DOHH2 (cell line): ENCODE measurements around the gene CYP2S1.

ENCODE experiments used
- H3F3A ChIP-seq: fragments of 200-600 bp; sonication (generic), shearing (Covaris generic); 2 replicates; pipeline ENCODE4 v1.6.0; 2016; ENCODE audit warnings: antibody characterized with exemption, mild to moderate bottlenecking; ENCODE audit not compliant: control insufficient read depth, insufficient read depth
- H3K27ac ChIP-seq: fragments of 200-600 bp; sonication (generic); 2 replicates; pipeline ENCODE4 v1.5.1; 2014; ENCODE audit warnings: low read depth, mild to moderate bottlenecking, low read length, moderate library complexity
- H3K27me3 ChIP-seq: fragments of 200-600 bp; sonication (generic); 2 replicates; pipeline ENCODE4 v1.6.1; 2014; ENCODE audit warnings: mild to moderate bottlenecking, low read length, mixed read lengths; ENCODE audit not compliant: control insufficient read depth
- H3K36me3 ChIP-seq: fragments of 200-600 bp; sonication (generic); 2 replicates; pipeline ENCODE4 v1.6.1; 2014; ENCODE audit warnings: mild to moderate bottlenecking, low read length, moderate library complexity, mixed read lengths; ENCODE audit not compliant: control insufficient read depth
- H3K4me1 ChIP-seq: fragments of 200-600 bp; sonication (generic); 2 replicates; pipeline ENCODE4 v1.6.1; 2014; ENCODE audit warnings: mild to moderate bottlenecking, low read length, mixed read lengths; ENCODE audit not compliant: control insufficient read depth
- H3K4me2 ChIP-seq: fragments of 200-600 bp; sonication (generic); 2 replicates; pipeline ENCODE4 v1.6.0; 2014; ENCODE audit warnings: mild to moderate bottlenecking, low read length, moderate library complexity
- H3K4me3 ChIP-seq: fragments of 200-600 bp; sonication (generic); 2 replicates; pipeline ENCODE4 v1.5.1; 2014; ENCODE audit warnings: mild to moderate bottlenecking, low read length, mixed read lengths
- H3K79me2 ChIP-seq: fragments of 200-600 bp; sonication (generic); 2 replicates; pipeline ENCODE4 v1.6.1; 2014; ENCODE audit warnings: mild to moderate bottlenecking, low read length, mixed read lengths; ENCODE audit not compliant: control insufficient read depth
- H3K9me2 ChIP-seq: fragments of 200-600 bp; sonication (generic); replicated peaks from 2 replicates; pipeline ENCODE4 v1.6.1; 2014; ENCODE audit warnings: mild to moderate bottlenecking, low read length, mixed read lengths; ENCODE audit not compliant: control insufficient read depth
- H3K9me3 ChIP-seq: fragments of 200-600 bp; sonication (generic); 2 replicates; pipeline ENCODE4 v1.6.1; 2014; ENCODE audit warnings: antibody characterized with exemption, low read length, mixed read lengths; ENCODE audit not compliant: control insufficient read depth, insufficient read depth
- H4K20me1 ChIP-seq: fragments of 200-600 bp; sonication (generic); 2 replicates; pipeline ENCODE4 v1.6.0; 2014; ENCODE audit warnings: low read depth, mild to moderate bottlenecking, antibody characterized with exemption, low read length, moderate library complexity; ENCODE audit not compliant: control insufficient read depth, insufficient read depth
- EZH2phosphoT487 ChIP-seq: fragments of 200-600 bp; sonication (generic); IDR thresholded peaks from 2 replicates; pipeline ENCODE4 v1.6.1; 2017; ENCODE audit warnings: borderline replicate concordance, mild to moderate bottlenecking, antibody characterized with exemption, low read length, moderate library complexity, mixed read lengths
- TF ChIP-seq, protein P1 (sequence below): fragments of 200-600 bp; sonication (generic); IDR thresholded peaks from one replicate; pipeline ENCODE4 v1.5.1; 2014; ENCODE audit warnings: antibody characterized with exemption, mild to moderate bottlenecking, low read depth, low read length; ENCODE audit not compliant: poor library complexity, severe bottlenecking

Gene CYP2S1

DNA sequence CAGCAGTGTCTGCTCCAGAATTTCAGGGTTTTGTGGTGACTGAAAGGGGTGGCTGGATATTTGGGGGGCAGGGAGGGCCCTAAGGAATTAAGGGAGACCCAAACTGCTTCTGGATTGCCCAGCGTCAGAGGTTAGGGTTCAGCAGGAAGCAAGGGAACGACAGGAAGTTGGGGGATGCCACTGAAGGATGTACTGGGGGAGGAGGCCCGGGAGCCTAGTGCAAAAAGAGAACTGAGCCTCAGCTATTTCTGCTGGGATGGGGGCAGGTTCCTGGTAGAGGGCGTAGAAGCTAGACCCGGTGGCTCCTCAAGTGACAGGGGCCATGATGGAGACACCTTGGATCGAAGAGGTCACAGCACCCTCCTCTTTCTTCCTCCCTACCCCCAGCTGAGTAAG is 1.1 kb downstream of the CYP2S1 start:
- H3K79me2 ChIP-seq = no peaks in the 10 kb centered on the region

DNA sequence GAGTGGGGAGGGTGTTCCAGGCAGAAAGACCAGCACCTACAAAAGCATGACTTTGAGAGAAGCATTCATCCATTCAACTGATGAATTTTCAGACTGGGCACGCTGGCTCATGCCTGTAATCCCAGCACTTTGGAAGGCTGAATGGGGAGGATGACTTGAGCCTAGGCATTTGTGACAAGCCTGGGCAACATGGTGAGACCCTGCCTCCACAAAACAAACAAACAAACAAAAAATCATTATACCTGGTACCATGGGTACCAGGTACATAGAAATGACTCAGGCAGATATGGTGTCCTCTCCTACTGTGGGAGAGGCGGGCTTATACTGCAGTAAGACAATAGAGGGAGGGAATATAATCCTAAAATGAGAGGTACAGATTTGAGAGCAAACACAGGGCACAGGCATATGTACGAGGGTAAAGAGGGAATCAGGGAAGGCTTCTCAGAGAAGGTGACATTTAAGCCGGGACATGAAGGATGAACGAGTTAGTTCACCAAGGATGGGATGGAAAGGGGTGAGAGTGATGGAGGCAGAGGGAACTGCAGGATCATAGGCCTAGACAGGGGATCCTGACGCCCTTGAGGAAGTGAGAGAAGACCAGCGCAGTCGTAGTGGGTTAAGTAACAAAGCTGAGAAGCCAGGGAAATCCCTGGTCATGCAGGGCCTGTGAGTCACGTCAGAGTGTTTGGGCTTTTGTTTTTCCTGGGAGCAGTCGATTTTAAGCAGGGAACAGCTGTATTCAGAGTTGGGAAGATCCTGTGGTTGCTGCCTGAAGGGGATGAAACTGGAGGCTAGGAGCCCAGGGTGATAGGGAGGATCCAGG is 2.9 kb downstream of the CYP2S1 start:
- H3K36me3 ChIP-seq = no peaks in the 10 kb centered on the region
- H3K9me2 ChIP-seq = no peaks in the 10 kb centered on the region
- TF ChIP-seq, protein P1, sequence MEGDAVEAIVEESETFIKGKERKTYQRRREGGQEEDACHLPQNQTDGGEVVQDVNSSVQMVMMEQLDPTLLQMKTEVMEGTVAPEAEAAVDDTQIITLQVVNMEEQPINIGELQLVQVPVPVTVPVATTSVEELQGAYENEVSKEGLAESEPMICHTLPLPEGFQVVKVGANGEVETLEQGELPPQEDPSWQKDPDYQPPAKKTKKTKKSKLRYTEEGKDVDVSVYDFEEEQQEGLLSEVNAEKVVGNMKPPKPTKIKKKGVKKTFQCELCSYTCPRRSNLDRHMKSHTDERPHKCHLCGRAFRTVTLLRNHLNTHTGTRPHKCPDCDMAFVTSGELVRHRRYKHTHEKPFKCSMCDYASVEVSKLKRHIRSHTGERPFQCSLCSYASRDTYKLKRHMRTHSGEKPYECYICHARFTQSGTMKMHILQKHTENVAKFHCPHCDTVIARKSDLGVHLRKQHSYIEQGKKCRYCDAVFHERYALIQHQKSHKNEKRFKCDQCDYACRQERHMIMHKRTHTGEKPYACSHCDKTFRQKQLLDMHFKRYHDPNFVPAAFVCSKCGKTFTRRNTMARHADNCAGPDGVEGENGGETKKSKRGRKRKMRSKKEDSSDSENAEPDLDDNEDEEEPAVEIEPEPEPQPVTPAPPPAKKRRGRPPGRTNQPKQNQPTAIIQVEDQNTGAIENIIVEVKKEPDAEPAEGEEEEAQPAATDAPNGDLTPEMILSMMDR = no peak
- no peak for TF ChIP-seq EZH2phosphoT487
- no peak overlapping the region for H3K4me3 ChIP-seq
- no peaks in the 10 kb centered on the region for H3K9me3 ChIP-seq
- H3K27ac ChIP-seq = no peak overlapping the region
- no peaks in the 10 kb centered on the region for H3K4me1 ChIP-seq
- H3K4me2 ChIP-seq = no peak overlapping the region
- no peaks in the 10 kb centered on the region for H3F3A ChIP-seq
- H3K27me3 ChIP-seq = no peaks in the 10 kb centered on the region
- H3K79me2 ChIP-seq = no peaks in the 10 kb centered on the region
- H4K20me1 ChIP-seq = no peaks in the 10 kb centered on the region

More for the DNA sequence above, 1.1 kb downstream of the CYP2S1 start:
- H3K4me3 ChIP-seq = no peak overlapping the region
- no peaks in the 10 kb centered on the region for H3K9me3 ChIP-seq
- no peaks in the 10 kb centered on the region for H3K36me3 ChIP-seq
- TF ChIP-seq, protein P1 = no peak
- TF ChIP-seq EZH2phosphoT487 = no peak
- no peaks in the 10 kb centered on the region for H3F3A ChIP-seq
- no peak overlapping the region for H3K4me2 ChIP-seq
- H3K4me1 ChIP-seq = no peaks in the 10 kb centered on the region
- H4K20me1 ChIP-seq = no peaks in the 10 kb centered on the region
- H3K27me3 ChIP-seq = no peaks in the 10 kb centered on the region
- H3K27ac ChIP-seq = no peak overlapping the region
- H3K9me2 ChIP-seq = no peaks in the 10 kb centered on the region

DNA sequence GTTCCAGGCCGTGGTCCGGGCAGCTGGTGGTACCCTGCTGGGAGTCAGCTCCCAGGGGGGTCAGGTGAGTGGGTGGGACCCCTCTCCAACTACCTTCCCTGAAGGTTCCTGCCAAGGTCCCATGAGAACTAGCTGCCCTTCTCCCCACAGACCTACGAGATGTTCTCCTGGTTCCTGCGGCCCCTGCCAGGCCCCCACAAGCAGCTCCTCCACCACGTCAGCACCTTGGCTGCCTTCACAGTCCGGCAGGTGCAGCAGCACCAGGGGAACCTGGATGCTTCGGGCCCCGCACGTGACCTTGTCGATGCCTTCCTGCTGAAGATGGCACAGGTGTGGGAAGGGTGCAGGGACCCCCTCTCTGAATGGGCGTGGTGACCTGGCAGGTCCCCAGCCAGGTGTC is 5.5 kb downstream of the CYP2S1 start:
- H3K9me3 ChIP-seq = no peaks in the 10 kb centered on the region
- H3K9me2 ChIP-seq = no peaks in the 10 kb centered on the region
- TF ChIP-seq, protein P1 = no peak
- no peak for TF ChIP-seq EZH2phosphoT487
- no peak overlapping the region for H3K4me2 ChIP-seq
- no peaks in the 10 kb centered on the region for H4K20me1 ChIP-seq
- no peaks in the 10 kb centered on the region for H3K4me1 ChIP-seq
- H3K79me2 ChIP-seq = no peaks in the 10 kb centered on the region
- H3K4me3 ChIP-seq = no peak overlapping the region
- H3F3A ChIP-seq = no peaks in the 10 kb centered on the region
- H3K36me3 ChIP-seq = no peaks in the 10 kb centered on the region
- H3K27me3 ChIP-seq = 0 out of 2 replicates have a peak, but pooled peaks cover 2% of the 10 kb centered on the region
- H3K27ac ChIP-seq = no peak overlapping the region
